ENCODE data around the gene DNAI2.

GRCh38 chr17:74351552-74352210 is 77.6 kb downstream of the DNAI2 start:
- TF ChIP-seq POLR2A (IDR thresholded peaks at IDR 0.05) (no peak), POLR2AphosphoS5 (IDR thresholded peaks at IDR 0.05) (no peak), CTCF (IDR thresholded peaks at IDR 0.05) (no peak), EP300 (IDR thresholded peaks at IDR 0.05) (no peak)

Measured in upper lobe of left lung (tissue), 4 donors.